Measurements from ENCODE around the gene RNU2-63P.
A peak's percentile ranks its signal among the peaks of the same experiment; 100 is the strongest.
"Not testable (repeated sequence)": the region's sequence is repeated elsewhere in the genome, so short reads cannot be mapped to it uniquely, and the experiment has no call there.

RNU2-63P gene

GRCh38 chr2:88016086-88016959 lies at the start of gene RNU2-63P:
Gene RNU2-63P (minus strand): TSS chr2:88016547.
- DNase-seq (ENCODE audit: low read depth) = peak; percentile 33

DNA sequence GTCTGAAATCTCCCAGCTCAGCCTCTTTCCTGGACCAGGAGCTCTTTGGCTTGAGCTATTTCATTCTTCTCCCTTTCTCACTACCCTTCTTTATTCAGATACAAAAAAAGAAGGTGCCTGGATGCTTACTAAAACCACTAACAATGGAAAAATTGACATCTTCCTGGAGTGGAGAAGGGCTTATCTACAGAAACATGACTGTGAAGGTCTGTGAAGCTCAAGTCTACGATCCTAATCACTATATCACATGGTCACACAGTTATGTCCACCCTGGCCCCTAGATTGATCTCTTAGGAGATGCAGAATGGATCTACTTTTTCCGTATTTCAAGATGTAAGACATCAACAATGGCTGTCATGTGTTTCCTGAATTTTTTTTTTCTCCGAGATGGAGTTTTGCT lies 44.9 kb upstream of the RNU2-63P start:
- DNase-seq (ENCODE audit: low read depth) = no peak

DNA sequence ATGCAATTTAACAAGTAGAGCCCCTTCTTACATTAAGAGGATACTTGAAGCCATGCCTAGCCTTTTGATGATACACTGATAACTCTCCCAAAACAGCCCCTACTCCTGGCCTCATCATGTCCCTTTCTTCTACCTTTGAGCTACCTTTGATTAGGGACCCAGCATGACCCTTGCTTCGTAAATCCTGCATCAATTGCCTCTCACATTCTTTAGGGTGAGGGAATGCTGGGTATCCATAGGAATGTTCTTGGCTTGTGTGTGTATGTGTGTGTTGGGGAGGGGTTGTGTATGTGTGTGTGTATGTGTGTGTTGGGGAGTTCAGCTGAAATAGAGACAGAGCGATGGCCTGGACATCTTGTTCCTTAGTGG lies 44.5 kb upstream of the RNU2-63P start:
- no peak for DNase-seq (ENCODE audit: low read depth)

DNA sequence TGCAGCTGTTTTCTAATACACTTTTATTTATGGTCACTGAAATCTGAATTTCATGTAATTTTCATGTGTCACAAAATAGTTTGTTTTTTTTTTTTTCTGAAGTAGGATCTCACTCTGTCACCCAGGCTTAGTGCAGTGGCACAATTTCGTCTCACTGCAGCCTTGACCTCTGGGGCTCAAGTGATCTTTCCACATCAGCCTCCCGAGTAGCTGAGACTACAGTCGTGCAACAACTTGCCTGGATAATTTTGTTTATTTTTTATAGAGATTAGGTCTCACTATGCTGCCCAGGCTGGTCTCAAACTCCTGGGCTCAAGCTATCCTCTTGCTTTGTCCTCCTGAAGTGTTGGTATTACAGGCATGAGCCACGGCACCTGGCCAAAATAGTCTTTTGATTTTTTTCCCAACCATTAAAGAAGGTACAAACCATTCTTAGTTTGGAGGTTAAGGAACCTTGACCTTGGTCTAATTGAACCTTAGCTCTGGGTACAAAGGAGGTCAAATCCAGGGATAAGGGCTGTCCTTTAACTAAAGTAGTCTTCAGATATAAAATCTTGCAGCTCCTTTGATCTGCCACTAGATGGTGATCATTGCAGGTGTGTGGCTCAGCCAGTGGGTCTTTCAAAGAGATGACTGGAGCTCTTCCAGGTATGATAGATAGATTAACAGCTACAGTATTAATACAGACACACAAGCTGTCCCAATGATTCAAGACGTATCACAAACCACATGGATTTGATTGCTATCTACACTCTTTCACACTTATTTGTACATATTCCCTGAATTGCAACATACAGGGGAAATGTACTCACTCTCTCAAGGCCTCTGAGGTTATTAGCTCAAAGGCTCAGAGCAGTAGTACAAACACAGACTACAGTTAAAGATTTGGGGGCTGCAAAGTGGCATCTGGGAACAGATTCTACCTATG lies 43.9 kb upstream of the RNU2-63P start:
- DNase-seq (ENCODE audit: low read depth) = no peak

- DNase-seq (ENCODE audit: low read depth) = no peak
These were observed 41.8 kb upstream of the RNU2-63P start for GRCh38 chr2:88058191-88058590.

DNA sequence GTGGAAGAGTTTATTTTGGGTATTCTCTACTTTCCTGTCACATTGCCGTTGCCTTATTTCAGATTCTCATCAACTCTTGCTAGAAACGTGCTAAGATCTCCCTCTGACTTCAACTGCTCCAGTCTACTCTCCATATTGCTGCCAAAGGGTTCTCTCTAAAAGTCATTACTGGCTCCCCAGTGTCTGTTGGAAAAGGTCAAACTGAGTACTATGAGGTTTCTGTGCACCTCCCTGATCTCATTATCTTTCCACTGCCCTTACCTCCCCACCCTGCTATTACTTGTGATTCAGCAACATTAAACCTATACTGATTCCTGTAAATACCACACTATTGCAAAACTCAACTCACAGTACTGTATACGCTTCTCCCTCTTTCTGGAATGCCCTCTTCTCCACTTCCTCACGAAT lies 41.1 kb upstream of the RNU2-63P start:
- DNase-seq (ENCODE audit: low read depth) = no peak

DNA sequence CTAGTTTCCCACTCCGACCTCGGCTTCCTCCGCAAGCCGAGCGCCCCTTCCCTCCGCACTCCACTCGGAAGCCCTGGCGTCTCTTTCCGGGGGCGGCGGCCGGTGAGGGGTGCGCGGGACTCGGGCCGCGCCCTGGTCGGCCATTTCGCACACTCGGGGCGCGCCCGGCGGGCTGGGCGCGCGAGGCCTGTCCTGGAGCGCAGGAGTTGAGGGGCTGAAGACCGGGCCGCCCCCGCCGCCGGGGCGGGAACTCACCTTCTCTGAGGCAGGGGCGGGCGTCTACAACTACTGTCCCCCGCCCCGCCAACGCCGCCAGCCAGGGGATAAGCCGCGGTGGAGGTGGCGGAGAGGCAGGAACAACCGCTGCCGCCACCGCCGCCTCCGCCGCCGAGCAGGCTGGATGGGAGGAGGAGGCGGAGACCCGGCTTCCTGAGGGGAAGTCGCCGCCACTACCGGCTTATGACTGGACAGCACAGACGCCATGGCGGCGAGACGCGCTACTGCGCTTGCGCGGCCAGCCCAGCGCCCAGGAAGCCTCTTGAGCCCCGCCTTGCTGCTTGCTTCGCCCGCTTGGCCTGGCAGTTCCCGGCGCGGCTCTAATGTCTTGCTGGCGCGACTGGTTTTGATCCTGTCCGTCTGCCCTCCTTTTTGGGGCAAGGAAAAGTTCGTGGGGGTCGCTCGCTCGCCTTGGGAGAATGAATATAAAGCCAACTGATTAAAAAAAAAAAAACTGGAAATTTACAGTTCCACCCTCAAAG lies 39.2 kb upstream of the RNU2-63P start, which contains the start of gene KRCC1:
Gene KRCC1 (minus strand): TSS at position 413 of the 758 bp plus-strand sequence. CDS start 27,220 bp downstream, outside the sequence.
- peak; percentile 90 for DNase-seq (ENCODE audit: low read depth)

GRCh38 chr2:88054782-88055370 lies 38.5 kb upstream of the RNU2-63P start:
- DNase-seq (ENCODE audit: low read depth) = no peak

DNA sequence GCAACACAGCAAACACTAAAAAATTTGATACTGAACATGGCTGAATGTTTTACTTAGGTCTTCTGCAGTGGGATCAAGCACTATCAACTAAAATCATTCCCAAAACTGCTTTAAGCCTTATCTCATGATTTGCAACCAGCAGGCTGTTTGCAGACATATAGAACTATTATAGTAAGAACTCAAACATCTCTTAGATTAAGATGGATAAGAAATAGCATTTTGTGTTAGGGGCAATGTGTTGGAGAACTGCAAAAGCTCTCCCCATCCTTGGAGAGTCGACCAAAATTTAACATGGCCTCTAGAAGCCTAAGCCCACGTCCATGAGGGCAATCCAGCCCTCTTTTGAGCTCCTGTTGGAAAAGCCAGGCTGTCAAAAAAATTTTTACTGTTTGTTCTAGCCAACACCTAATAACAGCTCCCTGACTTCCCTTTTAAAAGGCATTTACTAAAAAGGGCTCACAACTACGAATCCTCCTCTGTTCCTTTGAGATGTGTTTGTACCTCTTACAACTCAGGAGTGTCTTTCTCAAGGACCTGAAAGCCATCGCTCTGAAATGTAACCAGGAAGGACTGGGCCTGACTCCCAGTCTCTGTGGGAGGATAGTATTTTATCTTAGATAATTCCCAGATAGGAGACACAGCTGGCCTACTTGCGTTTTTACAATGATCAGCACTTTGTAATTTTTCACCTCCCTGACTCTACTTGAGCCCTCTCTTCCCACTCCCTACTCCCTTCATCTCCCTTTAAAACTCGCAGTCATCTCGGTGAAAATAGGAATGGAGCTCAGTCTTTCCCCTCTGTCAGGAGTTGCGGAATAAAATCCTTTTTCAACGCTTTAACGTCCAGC lies 37.8 kb upstream of the RNU2-63P start:
- no peak for DNase-seq (ENCODE audit: low read depth)

GRCh38 chr2:88053296-88053695 lies 36.9 kb upstream of the RNU2-63P start:
- DNase-seq (ENCODE audit: low read depth) = peak; percentile 65

- no peak for DNase-seq (ENCODE audit: low read depth)
These were observed 35.4 kb upstream of the RNU2-63P start for GRCh38 chr2:88051792-88052191.

- DNase-seq (ENCODE audit: low read depth) = no peak
These were observed 33.3 kb upstream of the RNU2-63P start for GRCh38 chr2:88049622-88050021.

DNA sequence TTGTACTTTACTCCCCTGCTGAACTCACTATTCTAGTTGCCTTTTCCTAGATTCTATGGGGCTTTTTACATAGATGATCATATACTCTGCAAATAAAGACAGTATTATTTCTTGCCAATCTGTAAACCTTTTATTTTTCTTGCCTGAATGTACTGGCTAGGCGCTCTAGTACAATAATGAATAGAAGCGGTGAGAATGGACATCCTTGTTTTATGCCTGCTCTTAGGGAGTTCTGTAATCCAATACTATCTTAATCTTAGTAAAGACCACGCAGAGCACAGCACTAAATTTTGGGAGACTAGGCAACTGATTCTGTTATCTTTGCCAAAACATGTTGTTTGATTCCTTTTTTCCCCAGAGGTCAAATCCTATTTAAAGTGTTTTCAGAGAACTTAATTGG lies 32.2 kb upstream of the RNU2-63P start:
- DNase-seq (ENCODE audit: low read depth) = no peak

DNA sequence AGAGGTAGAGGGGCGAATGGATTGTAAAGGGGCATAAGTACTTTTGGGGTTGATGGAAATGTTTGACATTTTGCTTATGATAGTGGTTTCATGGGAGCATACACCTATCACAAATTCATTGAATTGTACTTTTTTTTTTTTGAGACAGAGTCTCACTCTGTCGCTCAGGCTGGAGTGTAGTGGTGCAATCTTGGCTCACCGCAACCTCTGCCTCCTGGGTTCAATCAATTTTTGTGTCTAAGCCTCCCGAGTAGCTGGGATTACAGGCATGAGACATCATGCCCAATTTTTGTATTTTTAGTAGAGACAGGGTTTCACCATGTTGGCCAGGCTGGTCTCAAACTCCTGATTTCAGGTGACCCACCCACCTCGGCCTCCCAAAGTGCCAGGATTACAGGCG lies 29.2 kb upstream of the RNU2-63P start:
- DNase-seq (ENCODE audit: low read depth) = not testable (repeated sequence)

GRCh38 chr2:88042476-88042875 lies 26.1 kb upstream of the RNU2-63P start:
- no peak for DNase-seq (ENCODE audit: low read depth)

DNA sequence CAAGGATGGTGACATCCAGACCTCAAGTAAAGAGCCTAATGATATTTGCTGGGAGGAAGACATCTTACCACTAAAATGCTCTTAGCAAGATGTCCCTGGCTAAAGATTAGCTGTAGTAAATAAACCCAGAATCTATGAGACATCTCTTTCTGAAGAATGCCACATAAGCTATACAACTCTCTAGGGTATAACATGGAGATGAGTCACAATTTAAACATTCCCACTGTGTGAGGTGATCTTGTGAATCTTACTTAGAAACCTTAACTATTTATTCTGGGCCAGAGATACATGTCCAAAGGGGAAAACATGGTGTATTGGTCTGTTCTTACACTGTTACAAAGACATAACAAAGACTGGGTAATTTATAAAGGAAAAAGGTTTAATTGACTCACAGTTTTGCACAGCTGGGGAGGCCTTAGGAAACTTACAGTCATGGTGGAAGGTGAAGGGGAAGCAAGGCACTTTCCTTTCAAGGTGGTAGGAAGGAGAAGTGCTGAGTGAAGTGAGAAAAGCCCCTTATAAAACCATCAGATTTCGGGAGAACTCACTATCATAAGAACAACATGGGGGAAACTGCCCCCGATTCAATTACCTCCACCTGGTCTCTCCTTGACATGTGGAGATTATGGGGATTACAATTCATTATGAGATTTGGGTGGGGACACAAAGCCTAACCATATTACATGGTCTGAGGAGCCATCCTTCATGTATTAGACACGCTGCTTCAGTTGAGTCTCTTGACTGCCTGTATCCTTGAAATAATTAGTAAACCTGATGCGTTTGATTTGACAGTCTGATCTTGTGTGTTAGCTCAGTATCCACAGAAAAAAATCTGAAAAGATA lies 22.1 kb upstream of the RNU2-63P start:
- DNase-seq (ENCODE audit: low read depth) = peak; percentile 80

- DNase-seq (ENCODE audit: low read depth) = no peak
These were observed 20.3 kb upstream of the RNU2-63P start for GRCh38 chr2:88036606-88037005.

- DNase-seq (ENCODE audit: low read depth) = no peak
These were observed 19.8 kb upstream of the RNU2-63P start for GRCh38 chr2:88036182-88036581.

GRCh38 chr2:88032070-88032702 lies 15.8 kb upstream of the RNU2-63P start:
- no peak for DNase-seq (ENCODE audit: low read depth)

Measured in stromal cell of bone marrow (primary cell).